Islet of Langerhans (tissue), 1 donor: ENCODE results near the gene ZFP2.
"Not testable (repeated sequence)": the region's sequence is repeated elsewhere in the genome, so short reads cannot be mapped to it uniquely, and the experiment has no call there.

Source experiments
- FAIRE-seq: peaks from one replicate; lab custom pipeline; 2011; peaks lifted over from hg19 to GRCh38; lab: Jason Lieb, UNC

Gene ZFP2

DNA sequence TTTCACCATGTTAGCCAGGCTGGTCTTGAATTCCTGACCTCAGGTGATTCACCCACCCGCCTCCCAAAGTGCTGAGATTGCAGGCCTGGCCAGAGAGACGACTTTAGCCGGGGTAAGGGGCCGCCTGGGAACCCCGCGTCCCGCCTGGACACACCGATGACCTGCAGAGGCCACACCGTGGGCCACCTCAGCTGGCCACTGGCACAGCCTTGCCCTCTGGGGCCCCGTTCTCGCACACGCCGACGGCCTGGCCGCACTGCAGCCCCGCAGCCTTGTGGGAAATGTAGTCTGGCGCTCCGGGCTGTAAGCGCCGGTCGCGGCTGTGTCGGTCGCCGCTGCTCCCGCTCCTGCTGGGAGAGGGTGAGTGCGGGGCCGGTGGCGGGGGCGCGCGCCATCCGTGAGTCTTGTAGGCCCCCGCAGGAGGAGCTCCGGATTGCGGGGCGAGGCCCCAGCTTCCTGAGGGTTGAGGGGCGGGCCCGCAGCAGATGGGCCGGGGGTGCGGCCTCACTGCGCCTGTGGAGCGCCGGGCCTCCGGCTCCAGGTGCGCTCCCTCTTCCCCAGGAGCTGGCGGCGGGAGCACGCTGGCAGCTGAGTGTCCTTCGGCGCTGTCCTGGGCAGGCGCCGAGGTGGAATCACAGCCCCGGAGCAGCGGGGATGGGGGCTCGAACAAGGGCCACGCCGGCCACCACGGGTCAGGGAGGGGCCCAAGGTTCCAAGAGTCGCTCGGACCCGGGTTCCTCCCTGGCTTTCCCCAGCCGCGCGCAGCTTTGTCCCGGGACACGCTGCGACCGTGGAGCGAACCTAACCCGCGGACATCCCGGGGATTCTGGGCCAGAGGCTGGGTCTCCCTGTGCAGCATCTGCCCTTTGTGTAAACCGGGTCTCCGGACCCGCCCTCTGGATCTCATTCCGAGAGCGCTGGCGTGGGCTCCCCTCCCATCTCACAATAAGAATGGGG lies at the start of gene ZFP2:
Gene ZFP2 (plus strand): TSS at position 299 of the 957 bp plus-strand sequence. CDS start 35,401 bp downstream, outside the sequence.
- FAIRE-seq: no peak

DNA sequence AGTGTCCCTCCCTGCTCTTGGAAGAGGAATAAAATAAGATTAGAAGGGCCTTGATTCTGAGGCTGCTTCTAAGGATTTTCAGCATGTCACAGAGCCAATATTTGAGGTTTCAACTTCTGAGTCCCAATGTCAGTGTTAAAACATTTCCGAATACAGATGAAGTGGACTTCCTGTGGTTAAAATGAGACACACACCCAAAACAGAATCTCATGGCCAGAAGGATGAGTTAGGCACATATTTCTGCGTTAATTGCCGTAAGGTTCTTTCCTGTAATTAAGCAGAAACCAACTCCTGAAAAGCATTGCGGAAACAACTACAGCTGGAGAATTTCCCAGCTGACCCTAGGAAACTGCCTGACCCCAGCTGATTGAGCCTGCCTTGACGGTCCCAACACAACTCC lies 46.4 kb upstream of the ZFP2 start:
- no peak for FAIRE-seq

DNA sequence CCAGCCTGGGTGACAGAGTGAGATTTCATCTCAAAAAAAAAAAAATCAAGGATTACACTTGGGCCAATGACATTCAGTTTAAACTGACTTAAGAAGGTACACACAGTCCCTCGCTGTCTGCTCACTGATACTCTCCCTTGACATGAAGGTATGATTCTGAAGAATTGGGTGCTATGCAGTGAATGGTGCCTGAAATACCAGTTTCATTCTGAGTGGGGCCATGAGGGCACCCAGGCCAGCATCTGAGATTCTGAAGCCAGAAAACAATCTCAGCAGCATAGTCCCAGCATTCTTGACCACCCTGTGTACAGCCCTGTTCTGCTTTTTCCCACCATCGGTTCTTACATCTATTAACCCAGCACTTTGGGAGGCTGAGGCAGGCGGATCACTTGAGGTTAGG lies 43.8 kb upstream of the ZFP2 start:
- FAIRE-seq: no peak

DNA sequence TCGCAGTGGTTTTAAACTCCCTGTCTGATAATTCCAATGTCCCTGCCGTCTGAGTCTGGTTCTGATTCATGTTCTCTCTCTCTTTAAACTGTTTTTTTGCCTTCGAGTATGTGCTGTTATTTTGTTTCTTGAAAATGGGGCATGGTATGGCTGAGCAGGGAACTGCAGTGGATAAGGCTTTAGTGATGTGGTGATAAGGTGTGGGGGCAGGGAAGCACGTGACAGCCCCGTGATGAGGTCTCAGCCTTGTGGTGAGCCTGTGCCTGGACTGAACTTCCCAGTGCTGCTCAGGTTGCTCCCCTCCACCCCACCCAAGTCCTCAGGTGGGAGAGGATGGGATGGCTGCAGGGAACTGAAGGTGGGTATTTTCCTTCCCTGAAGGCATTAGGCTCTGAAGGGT lies 41.4 kb upstream of the ZFP2 start:
- no peak for FAIRE-seq

DNA sequence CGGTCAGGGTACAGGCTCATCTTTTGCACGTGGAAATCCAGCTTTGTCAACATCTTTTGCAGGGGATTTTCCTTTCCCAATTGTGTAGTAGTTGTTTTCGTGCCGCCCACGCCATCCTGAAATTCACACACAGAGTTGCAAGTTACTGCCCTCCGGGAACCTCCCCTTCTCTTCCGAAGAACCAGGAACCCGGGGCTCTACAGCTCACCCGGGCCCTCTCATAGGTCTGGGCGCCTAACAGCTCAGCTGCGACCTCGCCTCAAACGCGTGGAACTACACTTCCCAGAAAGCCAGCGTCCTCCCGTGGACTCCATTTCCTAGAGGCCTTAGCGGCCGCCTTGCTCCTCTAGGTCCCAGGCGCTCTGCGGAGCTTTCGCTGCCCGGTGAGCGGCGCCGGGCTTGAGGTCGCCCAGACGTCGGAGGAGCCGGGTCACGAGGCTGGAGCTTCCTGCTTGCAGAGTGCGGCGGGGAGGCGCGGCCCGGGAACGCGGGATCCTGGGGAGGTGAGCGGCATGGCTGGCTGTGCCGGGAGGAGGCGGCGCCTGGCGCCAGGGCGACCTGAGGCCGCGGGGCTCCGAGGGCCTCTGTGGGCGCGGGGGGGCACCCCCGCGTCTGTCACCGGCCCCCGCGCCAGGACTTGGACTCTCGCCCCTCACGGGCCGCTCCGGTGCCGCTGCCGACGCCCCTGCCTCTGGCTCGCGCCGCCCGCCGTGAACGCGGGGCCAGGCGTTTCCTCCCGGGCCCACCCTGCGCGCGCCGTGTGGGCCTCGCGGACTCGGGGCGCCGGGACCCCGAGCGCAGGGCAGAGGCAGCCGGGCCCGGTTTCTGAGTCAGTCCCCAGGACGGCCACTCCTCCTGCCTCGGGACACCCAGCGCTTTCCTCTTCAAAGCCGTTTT lies 35.8 kb upstream of the ZFP2 start, which contains the start of gene ZNF354B:
Gene ZNF354B (plus strand): TSS at position 329 of the 897 bp plus-strand sequence. CDS start 1,095 bp downstream, outside the sequence.
- FAIRE-seq: no peak

DNA sequence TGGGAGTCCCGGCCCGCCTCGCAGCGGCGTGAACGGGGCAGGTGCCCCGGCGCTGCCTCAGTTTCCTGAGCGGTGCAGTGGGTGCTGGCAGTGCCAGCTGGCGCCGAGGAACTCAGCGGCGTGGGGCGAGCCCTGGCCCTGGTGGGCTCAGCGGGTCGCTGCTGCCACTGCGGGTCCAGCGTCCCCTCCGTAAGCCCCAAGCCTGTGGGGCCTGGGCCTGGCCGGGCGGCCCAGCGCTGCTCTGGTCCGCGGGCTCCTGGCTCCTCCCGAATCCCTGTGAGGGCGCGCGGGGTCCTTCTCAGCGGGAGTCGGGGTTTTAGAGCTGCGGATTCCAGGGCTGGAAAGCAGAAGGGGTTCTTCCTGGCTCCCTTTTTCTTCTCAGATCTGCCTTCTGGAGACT lies 35.1 kb upstream of the ZFP2 start:
- not testable (repeated sequence) for FAIRE-seq

DNA sequence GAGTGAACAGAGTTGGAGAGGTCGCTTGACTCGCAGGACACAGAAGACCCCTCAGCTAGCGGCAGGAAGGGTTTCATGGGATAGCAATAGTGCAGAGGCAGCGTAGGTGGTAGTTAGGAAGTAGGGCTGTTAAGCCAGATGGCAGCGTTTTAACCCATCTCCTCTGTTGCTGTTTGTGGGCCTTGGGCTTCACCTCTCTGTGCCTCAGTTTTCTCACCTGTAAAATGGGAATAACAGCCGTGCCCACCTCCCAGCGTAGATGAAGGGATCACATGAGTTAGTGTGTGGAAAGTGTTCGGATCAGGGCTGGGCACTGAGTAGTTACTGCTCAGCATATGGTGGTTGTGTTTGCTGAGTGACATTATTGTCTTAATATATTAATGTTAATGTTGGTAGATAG lies 34.1 kb upstream of the ZFP2 start:
- no peak for FAIRE-seq

DNA sequence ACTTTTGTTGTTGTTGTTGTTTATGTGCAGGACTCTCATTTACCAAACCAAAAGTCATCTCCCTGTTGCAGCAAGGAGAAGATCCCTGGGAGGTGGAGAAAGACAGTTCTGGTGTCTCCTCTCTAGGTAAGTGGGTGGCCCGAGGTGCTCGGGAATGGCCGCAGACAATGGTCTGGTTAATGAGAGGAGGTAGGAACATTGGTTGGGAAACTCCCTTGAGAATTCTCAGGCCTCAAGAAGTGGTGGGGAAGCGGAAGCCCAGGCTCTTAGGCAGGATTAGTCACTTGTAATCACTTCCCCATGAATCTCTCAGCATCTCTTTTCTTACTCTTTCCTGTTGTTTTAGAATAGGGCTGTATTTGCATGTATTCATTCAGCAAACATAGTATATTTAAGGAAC lies 28.8 kb upstream of the ZFP2 start:
- no peak for FAIRE-seq

DNA sequence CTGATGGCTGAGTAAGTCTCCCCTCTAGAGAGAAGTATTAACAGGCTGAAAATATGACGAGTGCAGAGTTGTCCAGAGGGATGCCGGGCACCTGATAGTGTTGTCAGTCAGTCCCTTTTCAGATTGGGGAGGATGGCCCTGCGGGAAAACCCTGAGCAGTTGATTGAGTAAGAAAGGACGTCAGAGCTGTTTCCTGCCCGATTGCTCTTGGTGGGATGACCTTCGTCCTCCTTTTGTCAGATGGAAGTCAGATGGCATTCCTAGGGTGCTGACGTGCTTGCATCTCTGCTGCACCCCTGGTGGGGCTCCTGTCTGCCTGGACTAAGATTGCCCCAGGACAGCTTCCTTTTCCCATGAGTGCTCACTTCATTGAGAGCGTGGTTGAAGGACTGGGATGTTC lies 26.1 kb upstream of the ZFP2 start:
- no peak for FAIRE-seq

DNA sequence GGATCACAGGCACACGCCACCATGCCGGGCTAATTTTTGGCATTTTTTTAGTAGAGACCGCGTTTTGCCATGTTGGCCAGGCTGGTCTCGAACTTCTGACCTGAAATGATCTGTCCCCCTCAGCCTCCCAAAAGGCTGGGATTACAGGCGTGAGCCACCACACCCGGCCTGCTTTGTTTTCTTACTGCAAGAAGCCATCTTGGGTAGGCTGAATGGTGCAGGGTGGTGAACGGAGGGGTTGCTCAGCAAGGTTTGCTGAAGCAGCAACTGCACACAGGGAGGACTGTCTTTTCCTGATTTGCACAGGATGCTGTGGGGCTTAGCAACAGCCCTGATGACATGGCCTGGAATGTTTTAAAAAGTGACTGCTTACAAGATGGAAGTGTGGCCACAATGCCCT lies 25.3 kb upstream of the ZFP2 start:
- no peak for FAIRE-seq

DNA sequence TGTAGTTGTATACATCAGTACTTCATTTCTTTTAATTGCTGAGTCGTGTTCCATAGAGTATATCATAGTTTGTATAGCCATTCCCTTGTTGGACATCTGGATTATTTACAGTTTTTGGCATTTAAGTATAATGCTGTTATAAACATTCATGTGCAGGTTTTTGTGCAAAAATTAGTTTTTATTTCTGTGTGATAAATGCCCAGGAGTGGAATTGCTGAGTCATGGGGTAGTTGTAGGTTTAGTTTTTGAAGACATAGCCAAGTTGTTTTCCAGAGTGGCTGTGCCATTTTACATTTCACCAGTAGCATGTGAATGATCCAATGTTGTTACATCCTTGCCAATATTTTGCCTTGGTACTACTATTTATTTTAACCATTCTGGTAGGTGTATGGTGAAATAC lies 23.4 kb upstream of the ZFP2 start:
- no peak for FAIRE-seq

DNA sequence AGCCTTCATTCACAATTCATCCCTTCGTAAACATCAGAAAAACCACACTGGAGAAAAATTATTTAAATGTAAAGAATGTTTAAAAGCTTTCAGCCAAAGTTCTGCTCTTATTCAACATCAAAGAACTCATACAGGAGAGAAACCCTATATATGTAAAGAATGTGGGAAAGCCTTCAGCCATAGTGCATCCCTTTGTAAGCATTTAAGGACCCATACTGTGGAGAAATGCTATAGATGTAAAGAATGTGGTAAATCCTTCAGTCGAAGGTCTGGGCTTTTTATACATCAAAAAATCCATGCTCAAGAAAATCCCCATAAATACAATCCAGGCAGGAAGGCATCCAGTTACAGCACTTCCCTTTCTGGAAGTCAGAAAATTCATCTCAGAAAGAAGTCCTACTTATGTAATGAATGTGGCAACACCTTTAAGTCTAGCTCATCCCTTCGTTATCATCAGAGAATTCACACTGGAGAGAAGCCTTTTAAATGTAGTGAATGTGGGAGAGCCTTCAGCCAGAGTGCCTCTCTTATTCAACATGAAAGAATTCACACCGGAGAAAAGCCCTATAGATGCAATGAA lies 12.5 kb upstream of the ZFP2 start:
- FAIRE-seq: peak; percentile 90

DNA sequence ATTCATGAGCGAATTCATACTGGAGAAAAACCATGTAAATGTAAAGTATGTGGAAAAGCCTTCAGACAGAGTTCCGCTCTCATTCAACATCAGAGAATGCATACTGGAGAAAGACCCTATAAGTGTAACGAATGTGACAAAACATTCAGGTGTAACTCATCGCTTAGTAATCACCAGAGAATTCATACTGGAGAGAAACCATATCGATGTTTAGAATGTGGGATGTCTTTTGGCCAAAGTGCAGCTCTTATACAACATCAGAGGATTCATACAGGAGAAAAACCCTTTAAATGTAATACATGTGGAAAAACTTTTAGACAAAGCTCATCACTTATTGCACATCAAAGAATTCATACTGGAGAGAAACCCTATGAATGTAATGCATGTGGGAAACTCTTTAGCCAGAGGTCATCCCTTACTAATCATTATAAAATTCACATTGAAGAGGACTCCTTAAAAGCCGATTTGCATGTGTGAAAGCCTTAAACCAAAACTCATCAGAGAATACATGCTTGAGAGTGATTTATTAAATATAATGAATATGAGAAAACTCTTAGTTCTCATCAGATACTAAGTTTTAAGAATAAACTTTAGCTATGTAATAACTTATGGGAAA lies 11.8 kb upstream of the ZFP2 start:
- FAIRE-seq: no peak

DNA sequence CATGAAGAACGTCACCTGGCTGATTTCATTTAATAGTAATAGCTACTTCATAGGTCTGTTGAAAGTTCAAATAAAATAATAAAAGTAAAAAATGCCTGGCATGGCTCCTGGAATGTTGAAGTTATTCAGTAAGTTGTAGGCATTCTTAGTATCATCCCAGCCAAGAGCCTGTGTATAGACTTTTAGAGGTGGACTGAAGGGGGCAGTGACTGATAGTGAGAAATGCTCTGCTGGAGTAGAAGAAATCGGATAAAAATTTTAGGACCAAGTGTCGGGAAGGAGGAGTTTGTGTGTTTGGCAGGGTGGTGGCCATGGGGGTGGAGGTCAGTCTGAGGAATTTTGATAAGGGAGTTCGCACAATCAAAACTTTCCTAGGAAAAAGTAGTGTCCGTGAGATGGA lies 3.6 kb downstream of the ZFP2 start:
- no peak for FAIRE-seq

DNA sequence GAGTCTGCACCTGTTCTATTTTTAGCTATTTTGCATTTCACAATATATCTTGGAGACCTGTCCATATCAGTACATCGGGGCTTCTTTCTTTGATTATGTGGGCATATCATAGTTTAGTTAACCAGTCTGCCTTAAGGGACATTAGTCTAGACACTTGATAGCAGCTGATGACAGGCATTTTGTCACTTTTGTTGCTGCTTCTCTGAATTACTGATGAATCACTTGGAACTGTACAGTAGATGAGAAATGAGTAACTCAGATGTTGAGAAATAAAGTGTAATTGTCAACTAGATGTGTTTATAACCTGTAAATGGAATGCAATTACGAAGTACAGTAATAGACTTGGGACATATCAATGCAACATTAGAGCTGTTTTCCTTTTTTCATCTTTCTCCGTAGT lies 7.1 kb downstream of the ZFP2 start:
- FAIRE-seq: no peak

DNA sequence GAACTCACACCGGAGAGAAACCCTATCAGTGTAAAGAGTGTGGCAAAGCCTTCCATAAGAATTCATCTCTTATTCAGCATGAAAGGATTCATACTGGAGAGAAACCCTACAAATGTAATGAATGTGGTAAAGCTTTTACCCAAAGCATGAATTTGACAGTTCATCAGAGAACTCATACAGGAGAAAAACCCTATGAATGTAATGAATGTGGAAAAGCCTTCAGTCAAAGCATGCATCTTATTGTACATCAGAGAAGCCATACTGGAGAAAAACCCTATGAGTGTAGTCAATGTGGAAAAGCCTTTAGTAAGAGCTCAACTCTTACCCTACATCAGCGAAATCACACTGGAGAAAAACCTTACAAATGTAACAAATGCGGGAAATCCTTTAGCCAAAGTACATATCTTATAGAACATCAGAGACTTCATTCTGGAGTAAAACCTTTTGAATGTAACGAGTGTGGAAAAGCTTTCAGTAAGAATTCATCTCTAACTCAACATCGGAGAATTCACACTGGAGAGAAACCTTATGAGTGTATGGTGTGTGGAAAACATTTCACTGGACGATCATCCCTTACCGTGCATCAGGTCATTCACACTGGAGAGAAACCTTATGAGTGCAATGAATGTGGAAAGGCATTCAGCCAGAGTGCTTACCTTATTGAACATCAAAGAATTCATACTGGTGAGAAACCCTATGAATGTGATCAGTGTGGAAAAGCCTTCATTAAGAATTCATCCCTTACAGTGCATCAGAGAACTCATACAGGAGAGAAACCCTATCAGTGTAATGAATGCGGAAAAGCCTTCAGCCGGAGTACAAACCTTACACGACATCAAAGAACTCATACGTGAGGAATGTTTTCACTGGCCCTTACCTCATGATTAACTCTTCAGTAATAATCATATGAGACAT lies 36.4 kb downstream of the ZFP2 start:
- FAIRE-seq: no peak

DNA sequence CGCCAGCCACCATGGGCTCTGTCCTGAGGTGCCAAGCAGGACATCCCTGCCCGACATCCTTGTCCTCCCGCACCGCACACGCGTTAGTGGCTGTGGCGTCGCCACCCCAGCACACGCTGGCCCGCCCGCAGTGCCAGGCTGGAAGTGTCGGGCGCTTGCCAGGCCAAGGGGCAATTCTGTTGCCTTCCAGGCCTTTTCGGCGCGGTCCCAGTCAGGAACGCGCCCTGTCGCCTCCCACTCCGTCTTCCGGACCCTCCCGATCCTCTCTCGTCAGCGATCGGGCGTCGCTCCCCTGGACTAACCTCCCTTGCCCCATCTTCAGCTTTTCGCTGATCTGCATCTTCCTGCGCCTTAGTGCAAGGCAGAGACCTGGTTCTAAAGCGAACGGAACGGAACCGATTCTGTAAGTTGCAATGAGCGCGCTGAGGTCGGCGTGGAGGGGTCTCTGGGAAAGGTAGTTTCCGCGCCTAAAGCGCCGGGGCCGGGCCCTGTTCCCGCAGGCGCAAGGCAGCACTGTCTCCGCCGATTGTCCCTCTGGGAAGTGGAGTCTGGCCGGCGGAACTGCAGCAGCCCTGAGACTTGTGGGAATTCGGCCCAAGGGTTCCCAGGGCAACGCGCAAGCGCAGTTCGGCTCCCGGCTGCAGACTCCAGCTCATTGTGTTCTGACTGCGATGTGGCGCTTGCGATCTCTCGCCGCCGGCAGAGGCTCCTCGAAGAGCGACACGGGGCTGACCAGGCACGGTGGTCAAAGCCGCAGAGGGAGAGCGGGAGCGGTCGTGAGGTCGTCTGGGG lies 45.1 kb downstream of the ZFP2 start, which contains the start of gene ZNF454:
Gene ZNF454 (plus strand): TSS at position 630 of the 792 bp plus-strand sequence. CDS start 1,594 bp downstream, outside the sequence.
- FAIRE-seq: no peak

DNA sequence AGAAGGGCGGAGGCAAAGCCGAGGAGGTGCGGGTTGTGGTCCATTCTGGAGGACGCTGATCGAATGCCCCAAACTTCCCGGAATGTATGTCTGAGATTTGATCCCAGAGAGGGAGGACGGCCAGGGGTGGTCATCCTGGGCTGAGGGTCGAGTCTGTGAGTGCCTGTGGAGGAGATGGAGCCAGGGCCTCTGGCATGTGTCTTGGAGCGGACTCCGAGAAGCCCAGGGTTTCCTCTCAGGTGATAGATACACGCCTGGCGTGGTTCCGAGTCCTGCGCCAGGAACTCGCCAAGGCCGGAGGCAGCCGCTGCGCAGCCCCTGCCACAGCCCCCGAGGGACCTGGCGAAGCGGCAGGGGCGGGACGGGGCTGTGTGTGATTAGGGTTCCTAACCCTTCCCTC lies 45.6 kb downstream of the ZFP2 start:
- FAIRE-seq: no peak

DNA sequence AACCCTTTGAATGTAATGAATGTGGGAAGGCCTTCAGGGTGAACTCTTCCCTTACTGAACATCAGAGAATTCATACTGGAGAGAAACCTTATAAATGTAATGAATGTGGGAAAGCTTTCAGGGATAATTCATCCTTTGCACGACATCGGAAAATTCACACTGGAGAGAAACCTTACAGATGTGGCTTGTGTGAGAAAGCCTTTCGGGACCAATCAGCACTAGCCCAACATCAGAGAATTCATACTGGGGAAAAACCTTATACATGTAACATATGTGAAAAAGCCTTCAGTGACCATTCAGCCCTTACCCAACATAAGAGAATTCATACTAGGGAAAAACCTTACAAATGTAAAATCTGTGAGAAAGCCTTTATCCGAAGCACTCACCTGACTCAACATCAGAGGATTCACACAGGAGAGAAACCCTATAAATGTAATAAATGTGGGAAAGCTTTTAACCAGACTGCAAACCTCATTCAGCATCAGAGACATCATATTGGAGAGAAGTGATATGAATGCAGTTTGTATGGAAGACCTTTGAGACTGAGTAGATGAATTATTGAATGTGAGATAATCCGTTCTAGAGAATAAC lies 69.8 kb downstream of the ZFP2 start:
- FAIRE-seq: no peak

DNA sequence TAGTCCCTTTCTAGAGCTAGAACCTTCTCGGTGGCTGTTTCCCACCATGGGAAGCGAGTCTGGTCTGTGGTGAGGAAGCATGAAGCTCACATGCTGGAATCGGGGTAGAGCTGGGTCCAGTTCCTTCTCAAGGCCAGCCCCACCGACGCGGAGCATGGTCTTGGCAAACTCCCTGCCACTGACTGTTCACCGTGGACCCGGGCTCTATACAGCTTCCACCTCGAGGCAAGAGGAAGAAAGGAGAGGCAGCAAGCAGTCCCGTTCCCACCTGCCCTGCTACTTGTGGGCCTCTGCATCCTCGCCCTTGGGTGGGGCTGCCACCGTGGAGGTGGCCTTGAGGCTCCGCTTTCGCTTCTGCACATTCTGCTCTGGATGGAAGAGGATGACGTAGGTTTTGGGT lies 85.7 kb downstream of the ZFP2 start:
- FAIRE-seq: no peak
